ENCODE data around the gene THRAP3.

Gene THRAP3

DNA sequence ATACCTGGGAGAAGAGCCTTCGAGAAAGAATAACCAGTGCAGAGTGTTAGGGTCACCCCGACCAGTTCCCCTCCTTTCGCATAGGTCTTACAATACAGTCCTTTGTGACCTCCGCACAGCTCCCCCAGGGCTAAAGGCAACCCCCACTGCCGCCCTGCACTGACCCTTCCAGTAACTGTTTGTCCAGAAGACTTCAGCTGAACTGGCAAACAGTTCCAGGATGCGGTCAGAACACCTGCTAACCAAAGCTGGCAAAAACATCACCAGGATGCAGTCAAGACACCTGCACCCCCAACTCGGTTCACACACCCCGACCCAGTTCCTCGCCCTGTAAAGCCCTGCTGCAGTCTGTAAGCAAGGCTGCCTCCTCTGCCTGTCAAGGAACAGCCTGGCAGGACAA is 105.6 kb downstream of the THRAP3 start:
- Histone ChIP-seq H3K9ac (ENCODE audit: low read depth, low read length) (no peak overlapping the region), H3K79me2 (ENCODE audit: insufficient read depth, low read length) (no peaks in the 10 kb centered on the region), H3K4me2 (ENCODE audit: insufficient read depth, low read length) (no peak overlapping the region), H2AFZ (ENCODE audit: low read depth, low read length) (no peak overlapping the region), H3K4me1 (ENCODE audit: insufficient read depth, low read length) (no peaks in the 10 kb centered on the region), H3K9me3 (ENCODE audit: insufficient read depth, low read length, severe bottlenecking) (no peaks in the 10 kb centered on the region), H3K4me3 (ENCODE audit: low read depth in 1 of 2, low read length in 2 of 2) (no peak overlapping the region), H3K27me3 (ENCODE audit: insufficient read depth, low read length, poor library complexity) (no peaks in the 10 kb centered on the region), H3K36me3 (ENCODE audit: insufficient read depth, low read length) (no peaks in the 10 kb centered on the region), H4K20me1 (ENCODE audit: insufficient read depth, low read length) (no peaks in the 10 kb centered on the region), H3K27ac (ENCODE audit: low read length) (no peak overlapping the region)
- no peak for ATAC-seq (ENCODE audit: insufficient read depth, low read depth)
- TF ChIP-seq CTCF (IDR thresholded peaks at IDR 0.05; ENCODE audit: borderline replicate concordance, extremely low read depth, low read length, poor library complexity, severe bottlenecking) (no peak), EZH2 (IDR thresholded peaks at IDR 0.05; ENCODE audit: borderline replicate concordance, low read depth, low read length, severe bottlenecking) (no peak)
- DNase-seq: no peak

GRCh38 chr1:36330940-36331339 is 106.7 kb downstream of the THRAP3 start:
- no peak for TF ChIP-seq CTCF (IDR thresholded peaks at IDR 0.05; ENCODE audit: borderline replicate concordance, extremely low read depth, low read length, poor library complexity, severe bottlenecking)
- TF ChIP-seq EZH2 (IDR thresholded peaks at IDR 0.05; ENCODE audit: borderline replicate concordance, low read depth, low read length, severe bottlenecking): no peak
- H3K4me3 ChIP-seq (ENCODE audit: low read depth in 1 of 2, low read length in 2 of 2): no peak overlapping the region
- H3K9me3 ChIP-seq (ENCODE audit: insufficient read depth, low read length, severe bottlenecking): no peaks in the 10 kb centered on the region
- no peaks in the 10 kb centered on the region for H3K4me1 ChIP-seq (ENCODE audit: insufficient read depth, low read length)
- H3K4me2 ChIP-seq (ENCODE audit: insufficient read depth, low read length): no peak overlapping the region
- ATAC-seq (ENCODE audit: insufficient read depth, low read depth): no peak
- H2AFZ ChIP-seq (ENCODE audit: low read depth, low read length): no peak overlapping the region
- H3K27me3 ChIP-seq (ENCODE audit: insufficient read depth, low read length, poor library complexity): no peaks in the 10 kb centered on the region
- DNase-seq: no peak
- no peaks in the 10 kb centered on the region for H4K20me1 ChIP-seq (ENCODE audit: insufficient read depth, low read length)
- H3K79me2 ChIP-seq (ENCODE audit: insufficient read depth, low read length): no peaks in the 10 kb centered on the region
- H3K9ac ChIP-seq (ENCODE audit: low read depth, low read length): no peak overlapping the region
- H3K27ac ChIP-seq (ENCODE audit: low read length): no peak overlapping the region
- H3K36me3 ChIP-seq (ENCODE audit: insufficient read depth, low read length): no peaks in the 10 kb centered on the region

- Histone ChIP-seq H3K9ac (ENCODE audit: low read depth, low read length) (no peak overlapping the region), H3K27ac (ENCODE audit: low read length) (no peak overlapping the region), H3K36me3 (ENCODE audit: insufficient read depth, low read length) (0 out of 2 replicates have a peak, but pooled peaks cover 6% of the 10 kb centered on the region), H3K27me3 (ENCODE audit: insufficient read depth, low read length, poor library complexity) (no peaks in the 10 kb centered on the region), H3K4me1 (ENCODE audit: insufficient read depth, low read length) (no peaks in the 10 kb centered on the region), H3K9me3 (ENCODE audit: insufficient read depth, low read length, severe bottlenecking) (no peaks in the 10 kb centered on the region), H2AFZ (ENCODE audit: low read depth, low read length) (no peak overlapping the region), H3K4me2 (ENCODE audit: insufficient read depth, low read length) (no peak overlapping the region), H3K4me3 (ENCODE audit: low read depth in 1 of 2, low read length in 2 of 2) (no peak overlapping the region), H4K20me1 (ENCODE audit: insufficient read depth, low read length) (peaks cover 6% of the 10 kb centered on the region; the same call in 1 of the 2 replicates), H3K79me2 (ENCODE audit: insufficient read depth, low read length) (no peaks in the 10 kb centered on the region)
- DNase-seq (no peak), ATAC-seq (ENCODE audit: insufficient read depth, low read depth) (no peak)
- TF ChIP-seq CTCF (IDR thresholded peaks at IDR 0.05; ENCODE audit: borderline replicate concordance, extremely low read depth, low read length, poor library complexity, severe bottlenecking) (no peak), EZH2 (IDR thresholded peaks at IDR 0.05; ENCODE audit: borderline replicate concordance, low read depth, low read length, severe bottlenecking) (no peak)
Observed at GRCh38 chr1:36337830-36338229, 113.6 kb downstream of the THRAP3 start.

DNA sequence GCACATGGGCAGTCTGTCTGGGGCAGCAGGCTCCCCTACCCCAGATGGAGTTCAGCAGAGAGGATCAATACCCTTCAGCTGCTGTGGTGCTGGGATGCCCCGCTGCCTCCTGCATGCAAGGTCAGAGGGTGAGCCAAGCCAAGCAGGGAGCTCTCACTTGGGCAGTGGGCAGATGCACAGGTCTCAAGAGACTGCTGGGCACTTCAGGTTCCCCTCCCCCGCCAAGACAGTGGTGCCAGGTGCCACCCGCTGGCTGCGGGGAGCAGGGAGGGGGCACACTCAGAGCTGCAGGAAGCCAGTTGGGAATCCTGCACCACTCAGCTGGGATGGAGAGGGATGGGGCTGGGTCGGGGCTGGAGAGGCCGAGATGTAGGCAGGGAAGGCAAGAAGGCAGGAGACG is 115.0 kb downstream of the THRAP3 start:
- no peaks in the 10 kb centered on the region for H3K9me3 ChIP-seq (ENCODE audit: insufficient read depth, low read length, severe bottlenecking)
- ATAC-seq (ENCODE audit: insufficient read depth, low read depth) (no peak), DNase-seq (no peak)
- no peak for TF ChIP-seq EZH2 (IDR thresholded peaks at IDR 0.05; ENCODE audit: borderline replicate concordance, low read depth, low read length, severe bottlenecking)
- TF ChIP-seq CTCF (IDR thresholded peaks at IDR 0.05; ENCODE audit: borderline replicate concordance, extremely low read depth, low read length, poor library complexity, severe bottlenecking): no peak
- H3K36me3 ChIP-seq (ENCODE audit: insufficient read depth, low read length): peaks cover 16% of the 10 kb centered on the region
- H3K79me2 ChIP-seq (ENCODE audit: insufficient read depth, low read length): no peaks in the 10 kb centered on the region
- H3K4me3 ChIP-seq (ENCODE audit: low read depth in 1 of 2, low read length in 2 of 2): no peak overlapping the region
- no peak overlapping the region for H2AFZ ChIP-seq (ENCODE audit: low read depth, low read length)
- H3K4me2 ChIP-seq (ENCODE audit: insufficient read depth, low read length): no peak overlapping the region
- H3K27me3 ChIP-seq (ENCODE audit: insufficient read depth, low read length, poor library complexity): no peaks in the 10 kb centered on the region
- H4K20me1 ChIP-seq (ENCODE audit: insufficient read depth, low read length): peaks cover 6% of the 10 kb centered on the region; the same call in 1 of the 2 replicates
- no peak overlapping the region for H3K27ac ChIP-seq (ENCODE audit: low read length)
- H3K9ac ChIP-seq (ENCODE audit: low read depth, low read length): no peak overlapping the region
- H3K4me1 ChIP-seq (ENCODE audit: insufficient read depth, low read length): no peaks in the 10 kb centered on the region
